ENCODE results near the gene IL17D.
"Not testable (repeated sequence)": the region's sequence is repeated elsewhere in the genome, so short reads cannot be mapped to it uniquely, and the experiment has no call there.

The IL17D gene, protein sequence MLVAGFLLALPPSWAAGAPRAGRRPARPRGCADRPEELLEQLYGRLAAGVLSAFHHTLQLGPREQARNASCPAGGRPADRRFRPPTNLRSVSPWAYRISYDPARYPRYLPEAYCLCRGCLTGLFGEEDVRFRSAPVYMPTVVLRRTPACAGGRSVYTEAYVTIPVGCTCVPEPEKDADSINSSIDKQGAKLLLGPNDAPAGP

GRCh38 chr13:20702915-20703779, at the start of gene IL17D:
Gene IL17D, plus strand, starts transcription at chr13:20703699. Its CDS starts 303 bp downstream, at chr13:20704002.
- DNase-seq, result peak; percentile 35

DNA sequence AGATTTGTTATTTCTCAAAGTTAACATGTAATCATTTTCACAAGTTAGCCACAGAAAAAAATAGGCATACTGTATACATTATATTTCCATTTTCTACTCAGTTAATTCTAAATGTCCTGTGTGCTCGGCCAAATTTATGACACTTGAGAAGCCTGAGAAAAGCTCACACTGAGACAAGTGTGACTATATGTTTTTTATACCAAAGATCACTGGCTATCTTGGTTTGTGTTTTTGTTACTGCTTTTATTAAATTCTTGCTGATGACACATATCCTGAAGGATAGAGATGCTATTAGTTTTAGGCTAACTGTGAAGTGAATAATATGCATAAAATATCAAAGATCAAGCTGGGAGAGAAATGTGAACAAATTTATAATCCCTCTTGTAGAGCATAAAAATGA, 49.3 kb upstream of the IL17D start:
- DNase-seq, result no peak

DNA sequence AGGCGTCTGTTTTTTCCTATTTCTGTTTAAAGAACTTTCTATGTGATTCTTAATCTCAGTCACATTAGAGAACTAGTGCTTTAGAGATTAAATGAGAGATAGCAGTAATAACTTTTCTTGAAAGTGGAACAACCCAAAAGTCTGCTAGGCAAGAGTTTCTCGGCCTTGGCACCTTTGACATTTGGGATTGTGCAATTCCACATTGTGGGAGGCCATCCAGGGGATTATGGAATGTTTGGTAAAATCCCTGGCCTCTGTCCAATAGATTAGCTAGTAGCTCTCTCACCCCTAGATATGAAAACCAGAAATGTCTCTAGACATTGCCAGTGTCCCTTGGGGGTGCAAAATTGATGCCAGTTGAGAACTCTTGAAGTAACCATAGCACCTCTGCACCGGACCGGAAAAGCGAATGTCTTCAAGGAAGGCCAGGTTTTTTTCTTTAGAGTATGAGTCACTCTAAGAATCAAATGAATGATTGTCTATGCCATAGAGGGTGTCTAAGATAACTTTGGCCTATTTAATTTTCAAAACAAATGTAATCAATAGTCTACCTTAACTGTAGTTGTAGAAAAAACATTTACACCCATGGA, 45.0 kb upstream of the IL17D start:
- DNase-seq, result no peak

DNA sequence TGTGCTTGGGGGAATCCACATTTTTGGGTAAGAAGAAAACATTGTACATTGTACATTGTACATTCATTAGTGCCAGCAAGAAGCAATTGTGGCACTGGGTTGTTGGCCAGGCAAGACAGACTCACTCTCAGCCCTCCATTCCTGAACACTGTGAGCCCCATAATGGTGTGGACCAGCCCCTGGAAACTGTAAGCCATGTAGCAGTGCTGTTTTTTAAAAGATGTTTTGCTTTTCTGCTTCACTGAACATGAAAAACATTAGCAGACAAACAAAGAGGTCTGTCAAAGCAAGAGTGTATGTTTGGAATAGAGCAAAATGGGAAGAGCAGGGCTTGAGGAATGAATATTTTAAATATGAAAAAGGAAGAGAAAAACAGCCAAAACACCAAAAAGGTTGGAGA, 39.1 kb upstream of the IL17D start:
- no peak for DNase-seq

GRCh38 chr13:20666948-20667347, 36.6 kb upstream of the IL17D start:
- no peak for DNase-seq

DNA sequence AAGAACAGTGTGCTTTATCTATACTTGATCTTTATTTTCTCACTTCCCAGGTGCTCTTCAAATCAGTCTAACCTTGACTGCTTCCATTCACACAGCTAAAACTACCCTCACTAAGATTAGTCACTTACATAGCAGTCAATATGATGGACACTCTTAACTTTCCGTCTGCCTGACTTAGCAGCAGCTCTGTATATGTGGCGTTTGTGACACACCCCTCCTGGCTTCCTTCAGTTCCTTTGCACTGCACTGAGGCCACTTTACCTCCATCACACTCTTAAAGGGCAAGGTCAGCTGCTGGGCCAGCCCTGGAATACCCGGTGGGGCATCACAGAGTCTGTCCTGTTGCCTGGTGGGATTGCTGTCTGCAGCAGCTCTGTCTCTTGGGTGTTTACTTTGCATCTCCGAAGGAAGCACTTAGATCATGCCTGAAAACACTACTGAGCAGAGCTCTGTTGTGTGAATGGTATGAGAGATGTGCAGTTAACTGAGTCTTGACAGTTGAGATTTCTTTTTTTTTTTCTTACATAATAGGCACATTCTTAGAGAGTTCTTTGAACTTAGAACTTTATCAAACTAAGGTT, 35.6 kb upstream of the IL17D start:
- no peak for DNase-seq

GRCh38 chr13:20669162-20669561, 34.3 kb upstream of the IL17D start:
- DNase-seq, result peak; percentile 9

DNA sequence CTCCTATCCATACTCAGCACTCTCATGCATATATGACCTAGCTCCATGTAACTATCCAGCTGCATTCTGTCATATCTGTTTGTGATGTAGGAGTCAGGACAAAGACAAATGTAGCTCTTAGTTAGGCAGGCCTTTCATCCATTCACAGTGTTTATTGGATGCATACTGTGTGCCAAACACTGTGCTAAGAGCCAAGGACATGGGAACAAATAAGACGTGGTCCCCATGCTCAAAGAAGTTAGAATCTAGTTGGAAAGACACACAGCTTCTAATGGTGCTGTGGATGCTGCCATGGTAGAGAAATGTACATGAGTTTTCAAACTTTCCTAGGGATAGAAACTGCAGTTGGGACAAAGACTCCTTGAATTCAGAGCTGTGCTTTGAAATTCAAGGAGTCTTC, 31.7 kb upstream of the IL17D start:
- no peak for DNase-seq

- no peak for DNase-seq
These were observed 30.7 kb upstream of the IL17D start for GRCh38 chr13:20672772-20673171.

DNA sequence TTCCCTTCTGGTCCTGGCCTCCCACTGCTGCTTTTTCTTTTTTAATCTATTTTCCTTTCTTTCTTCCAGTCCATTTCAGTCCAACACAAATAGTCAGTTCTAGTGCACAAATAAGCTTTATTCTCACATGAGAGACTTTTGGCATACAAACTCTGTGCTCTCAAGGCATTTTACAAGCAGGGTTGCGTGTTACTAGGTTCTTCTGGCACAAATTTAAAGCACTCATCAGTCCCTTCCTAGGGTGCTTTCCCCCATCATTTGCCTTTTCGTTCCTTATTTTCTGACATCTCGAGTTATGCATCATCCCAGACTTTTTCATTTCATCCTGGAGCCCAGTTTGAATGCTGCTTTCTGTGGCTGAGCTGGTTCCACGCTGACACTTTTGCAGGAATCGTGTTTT, 29.8 kb upstream of the IL17D start:
- no peak for DNase-seq

GRCh38 chr13:20676213-20676612, 27.3 kb upstream of the IL17D start:
- DNase-seq, result no peak

GRCh38 chr13:20678606-20679005, 24.9 kb upstream of the IL17D start:
- DNase-seq, result not testable (repeated sequence)

- no peak for DNase-seq
These were observed 23.6 kb upstream of the IL17D start for GRCh38 chr13:20679879-20680278.

DNA sequence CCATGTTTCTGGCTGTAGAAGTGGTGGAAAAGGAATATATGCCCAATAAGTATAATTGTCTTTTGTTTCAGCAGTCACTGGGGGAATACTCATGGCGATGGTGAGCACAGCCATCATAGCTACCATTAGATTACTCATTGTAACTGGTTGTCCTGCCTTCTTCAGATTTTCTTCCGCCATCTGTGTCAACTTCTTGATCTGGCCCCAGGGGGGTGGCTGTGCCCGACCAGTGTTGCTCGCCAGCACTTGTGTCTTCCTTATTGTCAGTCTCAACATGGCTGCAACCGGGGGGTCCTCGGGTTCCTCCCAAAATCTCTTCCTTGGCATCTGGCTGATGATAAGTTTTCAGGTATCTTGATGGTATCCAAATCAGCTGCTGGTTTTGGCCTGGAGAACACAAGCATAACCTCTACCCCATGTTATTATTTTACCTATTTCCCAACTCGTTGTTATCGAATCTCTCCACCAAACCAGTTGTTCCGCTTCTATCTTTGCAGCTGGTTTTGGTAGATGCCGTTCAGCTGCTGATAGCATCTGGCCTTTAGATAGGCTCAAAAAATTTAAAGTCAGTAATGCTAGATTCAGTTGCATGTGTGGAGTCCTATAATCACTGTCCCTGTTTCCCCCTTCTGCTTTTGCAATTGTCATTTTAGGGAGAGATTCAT, 23.0 kb upstream of the IL17D start:
- DNase-seq, result no peak

DNA sequence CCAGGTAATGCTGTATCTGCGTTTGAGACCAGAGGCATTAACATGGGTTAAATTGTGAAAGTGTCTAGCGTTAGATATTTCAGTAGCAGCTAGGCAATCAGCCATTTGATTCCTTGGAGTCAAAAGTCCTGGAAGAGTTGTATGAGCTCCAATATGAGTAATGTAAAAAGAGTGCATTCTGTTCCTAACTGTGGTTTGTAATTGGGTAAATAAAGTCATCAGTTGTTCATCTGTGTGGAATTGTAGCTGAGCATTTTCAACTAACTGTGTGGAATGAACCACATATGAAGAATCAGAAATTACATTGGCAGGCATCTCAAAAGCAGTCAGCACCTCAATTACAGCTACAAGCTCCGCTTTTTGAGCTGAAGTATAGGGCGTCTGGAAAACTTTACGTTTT, 22.0 kb upstream of the IL17D start:
- DNase-seq, result not testable (repeated sequence)

DNA sequence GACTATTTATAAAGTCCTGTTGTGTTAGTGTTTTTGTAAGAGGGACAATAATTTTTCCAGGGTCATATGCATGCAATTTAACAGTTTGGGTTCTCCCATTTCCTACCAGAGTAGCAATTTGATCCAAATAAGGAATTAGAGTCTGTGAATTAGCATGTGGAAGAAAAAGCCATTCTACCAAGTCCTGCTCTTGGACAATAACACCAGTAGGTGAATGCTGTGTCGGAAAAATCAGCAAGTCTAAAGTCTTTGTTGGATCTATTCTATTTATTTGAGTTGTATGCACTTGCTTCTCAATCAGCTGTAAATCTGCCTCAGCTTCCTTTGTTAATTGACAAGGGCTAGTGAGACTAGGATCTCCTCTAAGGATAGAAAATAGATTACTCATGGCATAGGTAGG, 21.4 kb upstream of the IL17D start:
- DNase-seq, result no peak

GRCh38 chr13:20684041-20684440, 19.5 kb upstream of the IL17D start:
- DNase-seq, result no peak

DNA sequence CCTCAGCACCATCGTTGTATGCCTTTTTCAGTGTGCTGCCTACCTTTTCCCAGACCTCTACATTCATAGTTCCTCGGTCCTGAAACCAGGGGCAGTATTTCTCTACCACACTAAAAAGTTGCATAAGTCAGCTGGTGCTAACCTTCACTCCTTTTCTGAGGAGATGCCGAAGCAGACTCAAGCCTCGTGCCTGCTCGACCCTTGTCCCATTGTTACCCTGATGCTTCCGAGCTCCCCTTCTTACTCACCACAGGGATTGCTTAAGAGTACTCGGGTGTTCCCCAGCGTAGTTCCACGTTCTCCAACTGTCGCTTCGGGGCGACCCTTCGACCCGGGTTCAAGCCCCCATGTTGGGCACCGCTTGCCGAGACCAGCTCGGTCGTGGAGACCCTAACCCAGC, 19.0 kb upstream of the IL17D start:
- no peak for DNase-seq

DNA sequence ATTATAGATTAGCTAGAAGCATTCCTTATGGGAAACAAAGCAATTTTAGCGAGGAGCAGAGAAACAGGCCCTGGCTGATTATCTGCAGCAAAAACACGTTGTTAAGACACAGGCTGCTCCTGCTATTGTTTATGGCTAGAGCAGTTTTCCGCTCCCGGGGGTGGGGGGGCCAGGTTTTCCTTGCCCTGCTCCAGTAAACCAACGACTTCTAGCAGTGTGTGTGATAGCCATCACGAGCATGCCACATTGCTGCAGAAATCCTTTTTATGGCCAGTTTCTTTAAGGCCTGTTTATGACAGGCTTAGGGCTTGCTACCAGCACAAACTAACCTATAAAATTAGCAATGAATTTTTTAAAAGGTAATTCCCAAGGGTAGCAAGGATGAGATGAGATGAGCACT, 18.4 kb upstream of the IL17D start:
- DNase-seq, result no peak

DNA sequence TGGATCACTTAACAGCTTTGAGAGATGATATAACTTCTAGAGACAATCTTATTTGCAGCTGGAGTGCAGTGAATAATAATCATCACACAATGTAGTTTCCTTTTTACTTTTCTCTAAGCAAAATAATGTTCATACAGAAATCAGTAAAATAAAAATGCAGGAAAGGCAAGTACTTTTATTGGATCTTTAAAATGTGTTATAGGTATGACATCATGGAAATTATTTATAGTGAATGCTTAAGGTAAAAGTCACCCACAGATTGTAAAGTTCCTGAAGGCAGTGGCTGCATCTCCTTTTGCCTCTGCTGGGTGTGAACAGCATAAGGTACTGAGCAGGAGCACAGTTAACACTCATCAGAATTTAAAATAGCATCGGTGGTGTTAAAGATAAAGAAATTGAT, 17.3 kb upstream of the IL17D start:
- DNase-seq, result no peak

GRCh38 chr13:20686863-20687579, 16.5 kb upstream of the IL17D start:
- DNase-seq, result no peak

GRCh38 chr13:20689291-20689690, 14.2 kb upstream of the IL17D start:
- DNase-seq, result no peak

GRCh38 chr13:20691616-20692015, 11.9 kb upstream of the IL17D start:
- no peak for DNase-seq

All from activated CD4-positive, alpha-beta T cell treated with anti-CD3 and anti-CD28 coated beads, Interleukin-10, Interleukin-2, amounts not matched to agents 100 ng/mL and 50 ng/mL, durations not matched to agents 16 hours and 8 hours (primary cell).